ENCODE data around the gene CLEC4F. TPM values are rescaled to one million over a fixed set of nuclear protein-coding genes. Genes with fewer than 3 reads are reported as not detected.

CLEC4F gene
- total and polyA plus RNA-seq, 2 experiments from 2014 or later, result not detected

GRCh38 chr2:70776266-70776665 is 44.1 kb downstream of the CLEC4F start:
- H3K4me2 ChIP-seq, result no peak overlapping the region
- peaks cover 20% of the 10 kb centered on the region; the same call in 1 of the 2 replicates for H3K9me2 ChIP-seq (ENCODE audit: insufficient read depth)
- H3K4me1 ChIP-seq (ENCODE audit: insufficient read depth), result no peaks in the 10 kb centered on the region
- H4K20me1 ChIP-seq (replicated peaks; ENCODE audit: insufficient read depth), result no peaks in the 10 kb centered on the region
- H3K27me3 ChIP-seq (ENCODE audit: insufficient read depth), result peaks cover 9% of the 10 kb centered on the region; the same call in 1 of the 2 replicates
- H3K27me3 Mint-ChIP-seq (ENCODE audit: insufficient read depth, low read depth, poor library complexity), result peaks cover 5% of the 10 kb centered on the region
- H3K27ac ChIP-seq (ENCODE audit: low read depth), result no peak overlapping the region
- DNase-seq (ENCODE audit: low spot score) (no peak), ATAC-seq (no peak)
- no peak overlapping the region for H3K4me3 Mint-ChIP-seq
- no peaks in the 10 kb centered on the region for H3K36me3 Mint-ChIP-seq (ENCODE audit: low read depth)
- no peaks in the 10 kb centered on the region for H3K36me3 ChIP-seq (ENCODE audit: insufficient read depth)
- peaks cover 2% of the 10 kb centered on the region; the same call in 1 of the 3 replicates for H3K4me1 Mint-ChIP-seq
- H3F3A ChIP-seq (replicated peaks; ENCODE audit: low read depth), result no peaks in the 10 kb centered on the region
- H3K79me2 ChIP-seq (replicated peaks; ENCODE audit: insufficient read depth), result no peaks in the 10 kb centered on the region
- H2AFZ ChIP-seq, result no peak overlapping the region
- no peaks in the 10 kb centered on the region for H3K9me3 Mint-ChIP-seq
- TF ChIP-seq JUNB (IDR thresholded peaks at IDR 0.05; ENCODE audit: unreplicated experiment) (no peak), NANOG (IDR thresholded peaks at IDR 0.05; ENCODE audit: borderline replicate concordance) (no peak)
- no peak overlapping the region for H3K27ac Mint-ChIP-seq
- no peak overlapping the region for H3K4me3 ChIP-seq

- ATAC-seq, result no peak
- H3K79me2 ChIP-seq (replicated peaks; ENCODE audit: insufficient read depth), result no peaks in the 10 kb centered on the region
- H3K36me3 Mint-ChIP-seq (ENCODE audit: low read depth), result no peaks in the 10 kb centered on the region
- H3K36me3 ChIP-seq (ENCODE audit: insufficient read depth), result no peaks in the 10 kb centered on the region
- H3K27me3 ChIP-seq (ENCODE audit: insufficient read depth), result peaks cover 6% of the 10 kb centered on the region; the same call in 1 of the 2 replicates
- no peak overlapping the region for H2AFZ ChIP-seq
- no peak overlapping the region for H3K27ac Mint-ChIP-seq
- peaks cover 5% of the 10 kb centered on the region; the same call in 1 of the 3 replicates for H3K4me1 Mint-ChIP-seq
- H3K9me2 ChIP-seq (ENCODE audit: insufficient read depth), result peaks cover 20% of the 10 kb centered on the region; the same call in 1 of the 2 replicates
- H3K4me2 ChIP-seq, result no peak overlapping the region
- H3K4me1 ChIP-seq (ENCODE audit: insufficient read depth), result no peaks in the 10 kb centered on the region; the same call in 1 of the 2 replicates
- H3F3A ChIP-seq (replicated peaks; ENCODE audit: low read depth), result no peaks in the 10 kb centered on the region
- no peaks in the 10 kb centered on the region for H3K9me3 Mint-ChIP-seq
- H3K4me3 ChIP-seq, result no peak overlapping the region
- H3K4me3 Mint-ChIP-seq, result no peak overlapping the region
- H3K27me3 Mint-ChIP-seq (ENCODE audit: insufficient read depth, low read depth, poor library complexity), result peaks cover 5% of the 10 kb centered on the region
- no peak for DNase-seq (ENCODE audit: low spot score)
- H3K27ac ChIP-seq (ENCODE audit: low read depth), result no peak overlapping the region
- no peaks in the 10 kb centered on the region for H4K20me1 ChIP-seq (replicated peaks; ENCODE audit: insufficient read depth)
- TF ChIP-seq STAT1 (IDR thresholded peaks at IDR 0.05; ENCODE audit: unreplicated experiment) (no peak), ZNF462 (CRISPR knock-in tag; IDR thresholded peaks at IDR 0.05) (no peak), ETS1 (IDR thresholded peaks at IDR 0.05) (no peak), REST (IDR thresholded peaks at IDR 0.05; ENCODE audit: unreplicated experiment) (no peak), NANOG (IDR thresholded peaks at IDR 0.05; ENCODE audit: borderline replicate concordance) (no peak), EZH2 (IDR thresholded peaks at IDR 0.05; ENCODE audit: low read depth, unreplicated experiment) (no peak), JUNB (IDR thresholded peaks at IDR 0.05; ENCODE audit: unreplicated experiment) (no peak), CTCF (conservative IDR thresholded peaks at IDR 0.05; ENCODE audit: low read depth in 2 of 2) (no peak), ZNF331 (CRISPR knock-in tag; IDR thresholded peaks at IDR 0.05; ENCODE audit: low read depth) (no peak)
These were observed 45.3 kb downstream of the CLEC4F start for GRCh38 chr2:70775141-70775540.
